ENCODE results near the gene SEL1L3. TPM values are rescaled to one million over a fixed set of nuclear protein-coding genes. Genes with fewer than 3 reads are reported as not detected.

Gene SEL1L3
- total RNA-seq, 4 donors from 2014 or later, result 6.9 to 13.5 (median 7.5) TPM

- no peaks in the 10 kb centered on the region for H3K27me3 ChIP-seq
- TF ChIP-seq POLR2A (IDR thresholded peaks at IDR 0.05), result no peak
- TF ChIP-seq CTCF (IDR thresholded peaks at IDR 0.05), result no peak
- intact Hi-C loops (cut with DNase I), result no loop called here
- DNase-seq, result no peak
- H3K9me3 ChIP-seq, result no peaks in the 10 kb centered on the region
- no peak overlapping the region for H3K27ac ChIP-seq
- H3K36me3 ChIP-seq, result no peaks in the 10 kb centered on the region
- no peaks in the 10 kb centered on the region for H3K4me1 ChIP-seq
- no peak overlapping the region for H3K4me3 ChIP-seq
- WGBS, 2 donors, result 68 to 81% methylated on average over 8 to 9 of the region's 9 CpGs
Measured at GRCh38 chr4:25727711-25728493, 134.9 kb downstream of the SEL1L3 start.

GRCh38 chr4:25725870-25726269 lies 136.9 kb downstream of the SEL1L3 start:
- H3K9me3 ChIP-seq, result no peaks in the 10 kb centered on the region

GRCh38 chr4:25723409-25723808 lies 139.4 kb downstream of the SEL1L3 start:
- TF ChIP-seq POLR2A (IDR thresholded peaks at IDR 0.05) (no peak), CTCF (IDR thresholded peaks at IDR 0.05) (no peak)
- intact Hi-C loops (cut with DNase I), result no loop called here
- 40 to 78% methylated on average over 1 of the region's 1 CpG for WGBS, 2 donors

More at GRCh38 chr4:25725870-25726269, 136.9 kb downstream of the SEL1L3 start:
- Histone ChIP-seq H3K4me1 (no peaks in the 10 kb centered on the region), H3K27me3 (no peaks in the 10 kb centered on the region), H3K36me3 (no peaks in the 10 kb centered on the region), H3K27ac (no peak overlapping the region), H3K4me3 (no peak overlapping the region)
- intact Hi-C loops (cut with DNase I), result no loop called here
- no peak for DNase-seq
- 78% methylated on average over 6 to 7 of the region's 7 CpGs for WGBS, 2 donors
- TF ChIP-seq POLR2A (IDR thresholded peaks at IDR 0.05) (no peak), CTCF (IDR thresholded peaks at IDR 0.05) (no peak)

GRCh38 chr4:25722964-25723363 lies 139.8 kb downstream of the SEL1L3 start:
- Histone ChIP-seq H3K27me3 (no peaks in the 10 kb centered on the region), H3K4me1 (no peaks in the 10 kb centered on the region), H3K9me3 (no peaks in the 10 kb centered on the region), H3K27ac (no peak overlapping the region), H3K36me3 (no peaks in the 10 kb centered on the region), H3K4me3 (no peak overlapping the region)
- intact Hi-C loops (cut with DNase I), result no loop called here
- 76 to 81% methylated on average over 3 of the region's 3 CpGs for WGBS, 2 donors
- DNase-seq, result no peak
- TF ChIP-seq POLR2A (IDR thresholded peaks at IDR 0.05) (no peak), CTCF (IDR thresholded peaks at IDR 0.05) (no peak)

More at GRCh38 chr4:25723409-25723808, 139.4 kb downstream of the SEL1L3 start:
- H3K27me3 ChIP-seq, result no peaks in the 10 kb centered on the region
- H3K36me3 ChIP-seq, result no peaks in the 10 kb centered on the region
- DNase-seq, result no peak
- no peak overlapping the region for H3K27ac ChIP-seq
- no peaks in the 10 kb centered on the region for H3K4me1 ChIP-seq
- H3K4me3 ChIP-seq, result no peak overlapping the region
- no peaks in the 10 kb centered on the region for H3K9me3 ChIP-seq

- no peaks in the 10 kb centered on the region for H3K36me3 ChIP-seq
- 88 to 90% methylated on average over 4 of the region's 4 CpGs for WGBS, 2 donors
- H3K9me3 ChIP-seq, result no peaks in the 10 kb centered on the region
- no peak overlapping the region for H3K27ac ChIP-seq
- H3K4me1 ChIP-seq, result no peaks in the 10 kb centered on the region
- H3K27me3 ChIP-seq, result no peaks in the 10 kb centered on the region
- no peak for DNase-seq
- intact Hi-C loops (cut with DNase I), result no loop called here
- TF ChIP-seq CTCF (IDR thresholded peaks at IDR 0.05), result no peak
- no peak for TF ChIP-seq POLR2A (IDR thresholded peaks at IDR 0.05)
- H3K4me3 ChIP-seq, result no peak overlapping the region
Measured at GRCh38 chr4:25713812-25714211, 149.0 kb downstream of the SEL1L3 start.
